ENCODE measurements around the gene ITPR2. TPM values are rescaled to one million over a fixed set of nuclear protein-coding genes. Genes with fewer than 3 reads are reported as not detected.

ITPR2 gene
- total RNA-seq, 2 experiments from 2014 or later: 23.7 to 25.0 TPM

DNA sequence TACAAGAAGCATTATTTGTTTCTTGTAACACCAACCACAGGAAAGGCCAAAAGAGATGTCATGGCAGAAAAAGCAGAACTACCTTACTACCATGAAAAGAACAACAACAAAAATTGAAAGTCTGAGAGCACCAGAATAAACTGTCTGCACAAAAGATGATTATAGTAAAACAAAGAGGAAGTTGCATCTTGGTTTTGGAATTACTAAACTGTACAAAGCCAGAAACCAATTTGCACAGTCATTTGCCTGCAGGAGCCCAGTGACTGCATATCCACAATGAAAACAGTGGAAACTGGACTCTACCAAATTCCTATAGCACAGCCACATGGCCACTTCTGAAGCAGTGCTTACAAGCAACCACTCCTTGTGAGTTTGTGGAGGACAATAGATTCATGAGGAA, 361.4 kb downstream of the ITPR2 start:
- peak overlapping the region; percentile 56 for H3K27ac Mint-ChIP-seq
- ChIA-PET POLR2A (no interaction called here), CTCF (no interaction called here)
- H3K4me1 Mint-ChIP-seq (ENCODE audit: low read depth): peaks cover 11% of the 10 kb centered on the region
- H3K27me3 Mint-ChIP-seq: no peaks in the 10 kb centered on the region
- no peaks in the 10 kb centered on the region for H3K9me3 Mint-ChIP-seq
- intact Hi-C loops (cut with micrococcal nuclease): loop anchor here (10.0 kb wide), 1 partner anchor 177 kb away; no protein-coding TSS in a partner anchor
- DNase-seq: peak; percentile 28
- peaks cover 29% of the 10 kb centered on the region for H3K36me3 Mint-ChIP-seq
- H3K4me3 Mint-ChIP-seq: no peak overlapping the region

DNA sequence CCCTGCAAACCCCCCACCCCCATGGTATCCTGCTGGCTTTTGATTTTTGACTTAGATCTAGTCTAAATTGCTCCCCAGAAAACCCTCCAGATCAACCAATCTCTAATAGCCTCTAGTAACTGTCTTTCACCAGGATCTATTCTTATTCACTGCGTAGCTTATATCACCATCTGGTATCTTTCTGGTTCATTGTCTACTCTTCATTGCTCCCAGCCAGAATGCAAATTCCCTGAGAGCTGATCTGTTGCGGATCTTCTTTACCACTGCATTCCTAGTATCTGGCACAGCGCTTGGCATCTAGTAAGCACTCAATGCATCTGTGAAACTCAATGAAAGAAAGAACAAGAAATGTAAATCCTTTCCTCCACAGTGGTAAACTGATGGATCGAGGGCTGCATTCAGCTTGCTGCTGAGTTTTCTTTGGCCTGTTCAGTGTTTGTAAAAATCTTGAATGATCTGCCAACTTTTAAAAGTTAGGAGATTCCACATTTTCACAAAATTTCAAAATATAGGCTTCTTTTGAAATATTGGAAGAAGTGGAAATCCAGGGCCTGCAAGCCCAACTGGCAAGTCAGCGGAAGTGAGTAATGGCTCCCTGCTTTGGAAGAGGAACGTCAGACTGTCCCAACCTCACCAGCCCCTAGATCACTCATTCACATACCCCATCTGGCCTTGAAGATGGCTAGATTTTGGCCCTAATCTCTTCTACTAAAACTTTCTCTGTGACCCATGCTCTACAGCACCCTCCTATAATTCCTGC, 363.4 kb downstream of the ITPR2 start:
- Mint-ChIP-seq H3K4me1 (ENCODE audit: low read depth) (peaks cover 11% of the 10 kb centered on the region), H3K4me3 (no peak overlapping the region), H3K27ac (no peak overlapping the region), H3K27me3 (no peaks in the 10 kb centered on the region), H3K36me3 (peaks cover 15% of the 10 kb centered on the region), H3K9me3 (no peaks in the 10 kb centered on the region)
- ChIA-PET CTCF (no interaction called here), POLR2A (no interaction called here)
- intact Hi-C loops (cut with micrococcal nuclease): loop anchor here (10.0 kb wide), 1 partner anchor 175 kb away; no protein-coding TSS in a partner anchor
- no peak for DNase-seq

DNA sequence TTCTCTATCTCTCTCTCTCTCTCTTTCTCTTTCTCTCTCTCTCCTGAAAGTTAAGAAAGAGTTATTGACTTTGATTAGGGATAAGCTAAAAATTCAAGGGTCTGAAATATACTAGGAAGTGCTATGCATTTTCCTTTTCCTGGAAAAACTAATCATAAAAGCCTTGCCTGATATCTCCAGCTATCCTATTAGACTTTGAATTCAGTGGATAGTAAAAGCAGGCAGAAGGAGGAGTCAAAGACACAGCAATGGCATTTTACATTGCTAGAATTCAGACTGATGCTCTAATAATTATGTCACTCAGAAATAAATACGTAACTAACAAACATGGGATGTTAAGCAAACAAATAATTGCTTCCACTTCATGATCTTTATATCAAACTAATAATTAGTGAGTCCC, 365.6 kb downstream of the ITPR2 start:
- DNase-seq: no peak
- H3K27me3 Mint-ChIP-seq: no peaks in the 10 kb centered on the region
- ChIA-PET CTCF (no interaction called here), POLR2A (no interaction called here)
- H3K27ac Mint-ChIP-seq: no peak overlapping the region
- H3K4me3 Mint-ChIP-seq: no peak overlapping the region
- peaks cover 11% of the 10 kb centered on the region for H3K4me1 Mint-ChIP-seq (ENCODE audit: low read depth)
- peaks cover 4% of the 10 kb centered on the region for H3K36me3 Mint-ChIP-seq
- no peaks in the 10 kb centered on the region for H3K9me3 Mint-ChIP-seq
- intact Hi-C loops (cut with micrococcal nuclease): no loop called here

DNA sequence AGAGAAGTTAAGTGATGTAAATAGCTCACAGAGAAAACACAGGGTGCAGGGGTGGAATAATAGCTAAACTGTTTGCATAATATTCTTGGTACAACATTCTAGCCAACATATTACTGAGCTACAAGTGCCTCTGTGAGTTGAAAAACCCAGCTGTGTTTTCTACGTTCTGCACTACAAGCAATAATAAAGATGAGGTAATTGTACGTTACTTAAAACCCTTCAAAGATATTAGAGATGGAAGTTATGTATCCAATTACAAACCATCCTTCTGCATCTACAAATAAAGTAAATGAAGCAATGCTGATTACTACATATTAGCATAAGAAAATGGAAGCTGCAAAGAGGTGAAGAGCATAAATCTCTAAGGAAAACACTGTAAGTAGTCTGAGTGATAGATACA, 366.3 kb downstream of the ITPR2 start:
- H3K9me3 Mint-ChIP-seq: no peaks in the 10 kb centered on the region
- CTCF ChIA-PET: no interaction called here
- POLR2A ChIA-PET: no interaction called here
- peaks cover 7% of the 10 kb centered on the region for H3K4me1 Mint-ChIP-seq (ENCODE audit: low read depth)
- intact Hi-C loops (cut with micrococcal nuclease): no loop called here
- no peak overlapping the region for H3K27ac Mint-ChIP-seq
- DNase-seq: no peak
- H3K27me3 Mint-ChIP-seq: no peaks in the 10 kb centered on the region
- H3K36me3 Mint-ChIP-seq: peaks cover 2% of the 10 kb centered on the region
- H3K4me3 Mint-ChIP-seq: no peak overlapping the region

DNA sequence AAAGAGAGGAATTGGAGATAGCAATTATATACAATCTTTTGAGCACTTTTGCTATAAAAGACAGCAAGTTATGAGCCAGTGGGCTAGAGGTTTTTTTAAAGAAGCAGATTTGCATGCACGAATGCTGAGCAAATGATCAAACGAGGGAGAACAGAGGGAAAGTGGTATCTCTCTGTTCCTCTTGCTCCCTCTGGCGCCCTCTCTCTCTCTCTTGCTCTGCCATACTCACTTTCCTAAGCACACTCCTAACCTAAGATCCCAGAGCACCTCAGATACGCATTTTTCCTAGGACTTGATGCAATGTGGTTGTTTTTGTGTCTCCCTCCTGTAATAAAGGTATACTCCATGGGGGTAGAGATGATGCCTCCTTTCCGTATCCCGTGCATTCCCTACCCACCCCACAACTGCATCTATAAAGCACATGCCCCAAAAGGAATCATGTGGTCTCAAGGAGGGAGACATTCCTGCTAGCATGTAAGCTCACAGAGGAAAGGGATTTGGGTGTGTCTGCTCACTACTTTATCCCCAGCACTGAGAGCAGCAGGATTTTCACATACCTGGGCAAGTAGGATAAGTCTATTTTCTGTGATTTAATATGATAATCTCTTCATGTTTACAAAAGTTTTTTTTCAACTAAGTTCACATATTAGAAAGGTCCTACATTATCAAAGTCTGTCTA, 367.4 kb downstream of the ITPR2 start:
- DNase-seq: no peak
- no peaks in the 10 kb centered on the region for H3K27me3 Mint-ChIP-seq
- CTCF ChIA-PET: no interaction called here
- POLR2A ChIA-PET: no interaction called here
- H3K4me1 Mint-ChIP-seq (ENCODE audit: low read depth): no peaks in the 10 kb centered on the region
- H3K9me3 Mint-ChIP-seq: no peaks in the 10 kb centered on the region
- H3K4me3 Mint-ChIP-seq: no peak overlapping the region
- H3K27ac Mint-ChIP-seq: no peak overlapping the region
- intact Hi-C loops (cut with micrococcal nuclease): no loop called here
- H3K36me3 Mint-ChIP-seq: peaks cover 5% of the 10 kb centered on the region

DNA sequence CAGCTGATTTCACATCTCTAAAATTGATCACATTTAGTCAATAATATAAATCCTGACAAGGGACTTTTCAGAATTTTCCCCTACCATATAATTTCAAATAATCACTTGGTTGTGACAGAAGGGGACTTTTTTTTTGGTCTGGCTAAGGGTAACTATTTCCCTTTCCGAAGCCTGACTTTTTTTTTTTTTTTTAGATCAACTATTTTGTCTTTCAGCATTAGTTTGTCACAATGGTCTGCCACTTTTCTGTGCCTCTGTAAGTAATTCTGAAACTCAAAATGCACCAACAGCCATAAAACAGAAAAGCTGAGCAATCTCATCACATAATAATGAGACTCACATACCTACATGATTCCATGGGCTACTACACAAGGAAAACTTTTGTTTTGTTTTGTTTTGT, 371.2 kb downstream of the ITPR2 start:
- POLR2A ChIA-PET: interaction anchor here (0.7 kb wide), 1 partner anchor 193 kb away, joined by 3 read pairs; no protein-coding TSS in a partner anchor
- H3K4me3 Mint-ChIP-seq: no peak overlapping the region

DNA sequence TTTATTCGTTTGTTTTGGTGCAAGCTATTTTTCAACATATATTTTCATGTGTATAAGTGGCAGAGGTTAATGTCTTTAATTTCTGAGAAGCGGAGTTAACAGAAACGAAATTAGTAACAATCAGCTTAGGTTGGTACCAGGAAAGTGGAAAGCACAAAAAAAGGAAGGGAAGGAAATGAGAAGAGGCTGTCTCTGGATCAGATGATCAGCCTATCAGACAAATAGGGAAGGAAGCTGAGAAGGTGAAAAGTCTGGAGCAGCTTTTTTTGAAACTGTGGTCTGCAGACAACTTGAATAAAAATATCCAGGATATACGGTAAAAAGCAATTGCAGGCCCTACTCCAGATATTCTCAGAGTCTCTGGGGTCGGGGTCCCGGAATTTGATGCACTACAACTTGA, 372.6 kb downstream of the ITPR2 start:
- CTCF ChIA-PET: no interaction called here
- DNase-seq: no peak
- POLR2A ChIA-PET: interaction anchor here (1.0 kb wide), 1 partner anchor 18 kb away, joined by 3 read pairs; no protein-coding TSS in a partner anchor
- H3K9me3 Mint-ChIP-seq: no peaks in the 10 kb centered on the region
- intact Hi-C loops (cut with micrococcal nuclease): no loop called here
- H3K36me3 Mint-ChIP-seq: peaks cover 22% of the 10 kb centered on the region
- no peaks in the 10 kb centered on the region for H3K4me1 Mint-ChIP-seq (ENCODE audit: low read depth)
- no peak overlapping the region for H3K4me3 Mint-ChIP-seq
- no peaks in the 10 kb centered on the region for H3K27me3 Mint-ChIP-seq
- no peak overlapping the region for H3K27ac Mint-ChIP-seq

More for the DNA sequence above, 371.2 kb downstream of the ITPR2 start:
- DNase-seq: no peak
- Mint-ChIP-seq H3K27me3 (no peaks in the 10 kb centered on the region), H3K4me1 (ENCODE audit: low read depth) (no peaks in the 10 kb centered on the region), H3K9me3 (no peaks in the 10 kb centered on the region), H3K27ac (no peak overlapping the region), H3K36me3 (peaks cover 22% of the 10 kb centered on the region)
- CTCF ChIA-PET: no interaction called here
- intact Hi-C loops (cut with micrococcal nuclease): no loop called here

DNA sequence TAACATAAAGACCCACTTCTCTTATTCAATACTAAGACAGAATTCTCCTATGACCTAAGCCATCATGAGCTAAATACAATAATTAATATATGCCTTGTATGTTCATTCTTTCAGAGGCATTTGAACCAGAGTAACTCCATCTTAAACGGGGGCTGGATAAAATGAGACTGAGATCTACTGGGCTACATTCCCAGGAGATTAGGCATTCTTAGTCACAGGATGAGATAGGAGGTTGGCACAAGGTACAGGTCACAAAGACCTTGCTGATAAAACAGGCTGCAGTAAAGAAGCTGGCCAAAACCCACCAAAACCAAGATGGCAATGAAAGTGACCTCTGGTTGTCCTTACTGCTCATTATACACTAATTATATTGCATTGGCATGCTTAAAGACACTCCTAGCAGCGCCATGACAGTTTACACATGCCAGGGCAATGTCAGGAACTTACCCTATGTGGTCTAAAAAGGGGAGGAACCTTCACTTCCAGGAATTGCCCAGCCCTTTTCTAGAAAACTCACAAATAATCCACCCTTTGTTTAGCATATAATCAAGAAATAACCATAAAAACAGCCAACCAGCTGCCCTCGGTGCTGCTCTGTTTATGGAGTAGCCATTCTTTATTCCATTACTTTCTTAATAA, 376.9 kb downstream of the ITPR2 start:
- POLR2A ChIA-PET: no interaction called here
- intact Hi-C loops (cut with micrococcal nuclease): no loop called here

DNA sequence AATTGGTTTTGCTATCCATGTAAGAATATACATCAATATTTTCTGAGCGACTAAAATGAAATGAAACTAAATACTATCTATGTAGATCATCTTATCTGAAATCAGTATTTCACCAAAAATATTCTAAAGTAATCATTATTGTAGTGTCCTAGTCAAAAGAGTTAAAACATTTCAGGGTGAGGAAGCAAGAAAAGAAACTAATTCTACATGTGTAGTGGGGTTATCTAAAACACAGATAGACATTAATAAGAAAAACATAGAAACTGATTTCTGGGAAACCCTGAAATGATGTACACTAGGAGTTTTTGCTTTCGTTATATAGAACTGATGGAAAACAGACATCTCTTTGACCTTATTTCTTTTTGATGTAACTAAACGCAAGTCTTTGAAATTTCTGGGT, 379.7 kb downstream of the ITPR2 start:
- Mint-ChIP-seq H3K9me3 (no peaks in the 10 kb centered on the region), H3K36me3 (peaks cover 18% of the 10 kb centered on the region), H3K27ac (no peak overlapping the region), H3K4me1 (ENCODE audit: low read depth) (peaks cover 2% of the 10 kb centered on the region), H3K27me3 (no peaks in the 10 kb centered on the region), H3K4me3 (no peak overlapping the region)
- no peak for DNase-seq
- intact Hi-C loops (cut with micrococcal nuclease): no loop called here
- CTCF ChIA-PET: no interaction called here
- POLR2A ChIA-PET: no interaction called here

More for the DNA sequence above, 376.9 kb downstream of the ITPR2 start:
- CTCF ChIA-PET: no interaction called here
- Mint-ChIP-seq H3K9me3 (no peaks in the 10 kb centered on the region), H3K4me1 (ENCODE audit: low read depth) (peaks cover 2% of the 10 kb centered on the region), H3K27ac (no peak overlapping the region), H3K36me3 (peaks cover 27% of the 10 kb centered on the region), H3K27me3 (no peaks in the 10 kb centered on the region), H3K4me3 (no peak overlapping the region)
- no peak for DNase-seq

DNA sequence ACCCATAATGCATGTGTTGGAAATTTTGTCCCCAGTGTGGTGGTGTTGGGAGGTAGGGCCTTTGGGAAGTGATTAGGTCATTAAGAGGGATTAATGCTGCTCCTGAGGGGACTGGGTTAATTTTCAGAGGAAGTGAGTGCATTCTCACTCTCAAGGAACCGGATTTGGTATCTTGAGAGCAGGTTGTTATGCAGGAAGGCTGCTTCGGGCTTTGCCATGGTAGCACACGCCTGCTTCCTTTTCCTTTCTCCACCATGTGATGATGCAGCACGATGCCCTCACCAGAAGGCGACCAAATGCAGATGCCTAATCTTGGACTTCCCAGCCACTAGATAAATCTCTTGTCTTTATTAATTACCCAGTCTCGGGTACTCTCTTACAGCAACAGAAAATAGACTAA, 380.5 kb downstream of the ITPR2 start:
- no peak for DNase-seq
- Mint-ChIP-seq H3K4me3 (no peak overlapping the region), H3K4me1 (ENCODE audit: low read depth) (peaks cover 2% of the 10 kb centered on the region), H3K27ac (no peak overlapping the region), H3K9me3 (no peaks in the 10 kb centered on the region), H3K36me3 (peaks cover 13% of the 10 kb centered on the region), H3K27me3 (no peaks in the 10 kb centered on the region)
- ChIA-PET CTCF (no interaction called here), POLR2A (no interaction called here)
- intact Hi-C loops (cut with micrococcal nuclease): no loop called here

DNA sequence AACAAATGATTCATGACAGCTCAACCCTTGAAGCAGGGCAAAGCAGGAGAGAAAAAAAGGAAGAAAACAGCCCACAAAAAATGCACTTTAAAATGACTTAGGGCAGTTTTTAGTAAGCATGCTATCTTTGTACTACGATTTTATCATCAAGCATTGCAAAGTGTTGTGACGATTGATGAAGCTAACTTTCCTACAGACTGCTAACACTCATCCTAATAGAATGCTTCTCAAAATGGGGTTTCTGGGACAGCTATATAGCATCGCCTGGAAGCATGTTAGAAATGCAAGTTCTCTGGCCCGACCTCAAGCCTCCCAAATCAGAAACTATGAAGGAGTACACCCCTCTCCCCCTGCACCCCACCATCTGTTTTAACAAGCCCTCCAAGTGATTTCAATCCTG, 381.2 kb downstream of the ITPR2 start:
- no peak overlapping the region for H3K4me3 Mint-ChIP-seq
- H3K27me3 Mint-ChIP-seq: no peaks in the 10 kb centered on the region
- intact Hi-C loops (cut with micrococcal nuclease): no loop called here
- H3K36me3 Mint-ChIP-seq: peaks cover 8% of the 10 kb centered on the region
- DNase-seq: no peak
- peaks cover 2% of the 10 kb centered on the region for H3K4me1 Mint-ChIP-seq (ENCODE audit: low read depth)
- ChIA-PET CTCF (no interaction called here), POLR2A (no interaction called here)
- H3K9me3 Mint-ChIP-seq: no peaks in the 10 kb centered on the region
- no peak overlapping the region for H3K27ac Mint-ChIP-seq

DNA sequence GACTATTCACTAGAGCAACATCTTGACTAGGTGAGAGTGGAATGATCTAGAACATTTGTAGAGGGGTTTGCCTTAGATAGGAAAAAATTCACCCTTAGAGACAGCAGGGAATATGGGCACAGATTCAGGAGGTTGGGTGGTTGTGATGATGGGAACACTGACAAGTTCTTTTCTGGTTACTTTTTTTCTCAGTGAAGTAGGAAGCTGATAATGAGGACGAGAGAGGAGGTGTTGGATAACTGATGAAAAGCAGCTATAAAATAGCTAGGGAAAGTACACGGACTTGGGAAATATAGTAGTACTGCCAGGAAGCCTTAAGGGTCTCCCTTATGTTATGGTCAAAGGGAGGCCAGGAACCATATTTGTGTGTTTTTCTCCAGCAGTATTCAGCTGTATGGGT, 387.1 kb downstream of the ITPR2 start:
- no peak for DNase-seq
- CTCF ChIA-PET: interaction anchor here (0.6 to 0.8 kb wide), 2 partner anchors 17 to 184 kb away, joined by 3 read pairs; no protein-coding TSS in a partner anchor
- H3K27me3 Mint-ChIP-seq: no peaks in the 10 kb centered on the region
- POLR2A ChIA-PET: no interaction called here
- no peak overlapping the region for H3K27ac Mint-ChIP-seq
- H3K36me3 Mint-ChIP-seq: peaks cover 7% of the 10 kb centered on the region
- no peaks in the 10 kb centered on the region for H3K4me1 Mint-ChIP-seq (ENCODE audit: low read depth)
- intact Hi-C loops (cut with micrococcal nuclease): no loop called here
- no peak overlapping the region for H3K4me3 Mint-ChIP-seq
- H3K9me3 Mint-ChIP-seq: no peaks in the 10 kb centered on the region
